ENCODE data around the gene GPR39. TPM values are rescaled to one million over a fixed set of nuclear protein-coding genes. Genes with fewer than 3 reads are reported as not detected.

Gene GPR39
- total RNA-seq, 1 experiment from 2014 or later, result 0.50 TPM

GRCh38 chr2:132419941-132420340 is 3.3 kb downstream of the GPR39 start:
- no peaks in the 10 kb centered on the region; a peak in 1 of 7 replicates for H3K36me3 Mint-ChIP-seq (ENCODE audit: insufficient read depth in 1 of 3, low read depth in 3 of 3)
- Histone ChIP-seq H2BK12ac (ENCODE audit: insufficient read length, low read depth, low read length) (no peak overlapping the region), H3K23ac (ENCODE audit: insufficient read length, low read depth, low read length) (no peak overlapping the region), H3K4me1 (ENCODE audit: insufficient read depth, low read length) (no peaks in the 10 kb centered on the region), H3K79me2 (ENCODE audit: insufficient read depth, low read length) (no peaks in the 10 kb centered on the region), H3K4me2 (ENCODE audit: insufficient read depth, insufficient read length, low read length) (no peak overlapping the region), H3K14ac (ENCODE audit: insufficient read depth, low read length) (no peak overlapping the region), H3K9me3 (ENCODE audit: control insufficient read depth, low read depth, low read length) (no peaks in the 10 kb centered on the region), H3K4ac (ENCODE audit: low read depth, low read length) (no peak overlapping the region), H4K20me1 (ENCODE audit: control insufficient read depth, insufficient read depth, insufficient read length) (no peaks in the 10 kb centered on the region), H3K27ac (ENCODE audit: insufficient read length, low read depth, low read length) (no peak overlapping the region), H2BK5ac (ENCODE audit: insufficient read length, low read length) (no peak overlapping the region), H2BK120ac (ENCODE audit: low read depth, low read length, poor library complexity, severe bottlenecking) (no peak overlapping the region), H4K91ac (ENCODE audit: insufficient read length, low read depth, low read length) (no peak overlapping the region), H2BK20ac (ENCODE audit: low read depth, low read length, poor library complexity, severe bottlenecking) (no peak overlapping the region), H2AK5ac (ENCODE audit: insufficient read length, low read length) (no peak overlapping the region), H3K9ac (ENCODE audit: extremely low read depth, insufficient read length, low read length) (no peak overlapping the region), H3K23me2 (ENCODE audit: insufficient read length, low read depth, low read length, poor library complexity, severe bottlenecking) (no peaks in the 10 kb centered on the region), H2BK15ac (ENCODE audit: low read depth, low read length) (no peak overlapping the region), H3T11ph (ENCODE audit: low read length) (no peak overlapping the region), H3K18ac (ENCODE audit: insufficient read length, low read depth, low read length) (no peak overlapping the region), H3K56ac (ENCODE audit: insufficient read length, low read depth, low read length) (no peak overlapping the region), H3K79me1 (ENCODE audit: insufficient read depth, low read depth, low read length, poor library complexity, severe bottlenecking) (no peaks in the 10 kb centered on the region), H4K5ac (ENCODE audit: insufficient read length, low read depth, low read length) (no peak overlapping the region), H2AFZ (ENCODE audit: low read length) (no peak overlapping the region), H3K27me3 (ENCODE audit: insufficient read depth, low read length) (peaks cover 5% of the 10 kb centered on the region; the same call in 1 of the 2 replicates), H4K8ac (replicated peaks; ENCODE audit: insufficient read length, low read depth, low read length) (no peak overlapping the region)
- no peak for DNase-seq
- peaks cover 31% of the 10 kb centered on the region for H3K27me3 Mint-ChIP-seq (ENCODE audit: low read depth)
- no peaks in the 10 kb centered on the region for H3K9me3 Mint-ChIP-seq
- no CpG with 5 or more reads among the region's 6 CpGs for WGBS (ENCODE audit: extremely low coverage, insufficient read length, low lambda C conversion rate)
- no peak overlapping the region for H3K4me3 Mint-ChIP-seq
- H3K4me1 Mint-ChIP-seq, result peaks cover 12 to 21% of the 10 kb centered on the region in 2 experiments
- H3K27ac Mint-ChIP-seq, result no peak overlapping the region
- no peak for TF ChIP-seq CTCF (conservative IDR thresholded peaks at IDR 0.05)

All from H9 (cell line).